DOHH2 (cell line): ENCODE results near the gene BAMBI.

Experiments used
- H3F3A ChIP-seq: fragments of 200-600 bp; sonication (generic), shearing (Covaris generic); 2 replicates; pipeline ENCODE4 v1.6.0; 2016; ENCODE audit warnings: antibody characterized with exemption, mild to moderate bottlenecking; ENCODE audit not compliant: control insufficient read depth, insufficient read depth
- H3K27ac ChIP-seq: fragments of 200-600 bp; sonication (generic); 2 replicates; pipeline ENCODE4 v1.5.1; 2014; ENCODE audit warnings: low read depth, mild to moderate bottlenecking, low read length, moderate library complexity
- H3K27me3 ChIP-seq: fragments of 200-600 bp; sonication (generic); 2 replicates; pipeline ENCODE4 v1.6.1; 2014; ENCODE audit warnings: mild to moderate bottlenecking, low read length, mixed read lengths; ENCODE audit not compliant: control insufficient read depth
- H3K36me3 ChIP-seq: fragments of 200-600 bp; sonication (generic); 2 replicates; pipeline ENCODE4 v1.6.1; 2014; ENCODE audit warnings: mild to moderate bottlenecking, low read length, moderate library complexity, mixed read lengths; ENCODE audit not compliant: control insufficient read depth
- H3K4me1 ChIP-seq: fragments of 200-600 bp; sonication (generic); 2 replicates; pipeline ENCODE4 v1.6.1; 2014; ENCODE audit warnings: mild to moderate bottlenecking, low read length, mixed read lengths; ENCODE audit not compliant: control insufficient read depth
- H3K4me2 ChIP-seq: fragments of 200-600 bp; sonication (generic); 2 replicates; pipeline ENCODE4 v1.6.0; 2014; ENCODE audit warnings: mild to moderate bottlenecking, low read length, moderate library complexity
- H3K4me3 ChIP-seq: fragments of 200-600 bp; sonication (generic); 2 replicates; pipeline ENCODE4 v1.5.1; 2014; ENCODE audit warnings: mild to moderate bottlenecking, low read length, mixed read lengths
- H3K79me2 ChIP-seq: fragments of 200-600 bp; sonication (generic); 2 replicates; pipeline ENCODE4 v1.6.1; 2014; ENCODE audit warnings: mild to moderate bottlenecking, low read length, mixed read lengths; ENCODE audit not compliant: control insufficient read depth
- H3K9me2 ChIP-seq: fragments of 200-600 bp; sonication (generic); replicated peaks from 2 replicates; pipeline ENCODE4 v1.6.1; 2014; ENCODE audit warnings: mild to moderate bottlenecking, low read length, mixed read lengths; ENCODE audit not compliant: control insufficient read depth
- H3K9me3 ChIP-seq: fragments of 200-600 bp; sonication (generic); 2 replicates; pipeline ENCODE4 v1.6.1; 2014; ENCODE audit warnings: antibody characterized with exemption, low read length, mixed read lengths; ENCODE audit not compliant: control insufficient read depth, insufficient read depth
- H4K20me1 ChIP-seq: fragments of 200-600 bp; sonication (generic); 2 replicates; pipeline ENCODE4 v1.6.0; 2014; ENCODE audit warnings: low read depth, mild to moderate bottlenecking, antibody characterized with exemption, low read length, moderate library complexity; ENCODE audit not compliant: control insufficient read depth, insufficient read depth
- CTCF ChIP-seq: fragments of 200-600 bp; sonication (generic); IDR thresholded peaks from one replicate; pipeline ENCODE4 v1.5.1; 2014; ENCODE audit warnings: antibody characterized with exemption, mild to moderate bottlenecking, low read depth, low read length; ENCODE audit not compliant: poor library complexity, severe bottlenecking
- EZH2phosphoT487 ChIP-seq: fragments of 200-600 bp; sonication (generic); IDR thresholded peaks from 2 replicates; pipeline ENCODE4 v1.6.1; 2017; ENCODE audit warnings: borderline replicate concordance, mild to moderate bottlenecking, antibody characterized with exemption, low read length, moderate library complexity, mixed read lengths

The BAMBI gene

DNA sequence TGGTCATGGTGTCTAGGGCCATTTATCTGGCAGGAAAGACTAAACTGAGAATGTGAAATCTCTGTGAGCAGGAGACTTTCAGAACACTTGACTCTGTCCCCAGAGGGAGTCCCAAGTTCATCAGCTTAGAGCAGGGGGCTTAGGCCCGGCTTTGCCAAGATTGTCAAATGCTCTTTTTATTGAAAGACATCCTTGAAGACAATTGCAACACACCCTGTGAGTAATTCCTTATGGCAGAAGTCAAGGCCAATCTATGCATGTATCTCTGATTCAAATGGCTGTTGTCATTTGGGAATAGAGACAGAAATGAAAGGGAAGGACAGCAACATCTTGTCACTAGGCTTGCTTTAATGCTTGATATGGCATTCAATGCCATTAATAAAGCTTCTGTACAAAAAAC, 33.7 kb downstream of the BAMBI start:
- Histone ChIP-seq H3K79me2 (no peaks in the 10 kb centered on the region), H3K36me3 (no peaks in the 10 kb centered on the region), H3K9me2 (no peaks in the 10 kb centered on the region)

GRCh38 chr10:28711776-28712175, 34.5 kb downstream of the BAMBI start:
- TF ChIP-seq CTCF (no peak), EZH2phosphoT487 (no peak)
- H3K4me1 ChIP-seq: no peaks in the 10 kb centered on the region
- no peaks in the 10 kb centered on the region for H3K36me3 ChIP-seq
- H3K9me3 ChIP-seq: no peaks in the 10 kb centered on the region
- no peaks in the 10 kb centered on the region for H3K79me2 ChIP-seq
- no peak overlapping the region for H3K4me2 ChIP-seq
- no peaks in the 10 kb centered on the region for H3K9me2 ChIP-seq
- no peak overlapping the region for H3K27ac ChIP-seq
- no peaks in the 10 kb centered on the region for H3K27me3 ChIP-seq
- H3F3A ChIP-seq: no peaks in the 10 kb centered on the region
- no peak overlapping the region for H3K4me3 ChIP-seq
- no peaks in the 10 kb centered on the region for H4K20me1 ChIP-seq

More for the DNA sequence above, 33.7 kb downstream of the BAMBI start:
- TF ChIP-seq CTCF: no peak
- TF ChIP-seq EZH2phosphoT487: no peak
- Histone ChIP-seq H3K9me3 (no peaks in the 10 kb centered on the region), H3K27me3 (no peaks in the 10 kb centered on the region), H4K20me1 (no peaks in the 10 kb centered on the region), H3F3A (no peaks in the 10 kb centered on the region), H3K4me3 (no peak overlapping the region), H3K27ac (no peak overlapping the region), H3K4me2 (no peak overlapping the region), H3K4me1 (no peaks in the 10 kb centered on the region)

GRCh38 chr10:28713626-28714352, 36.5 kb downstream of the BAMBI start:
- Histone ChIP-seq H3K4me2 (no peak overlapping the region), H3K9me3 (no peaks in the 10 kb centered on the region), H4K20me1 (no peaks in the 10 kb centered on the region), H3K36me3 (no peaks in the 10 kb centered on the region), H3K27me3 (no peaks in the 10 kb centered on the region), H3K79me2 (no peaks in the 10 kb centered on the region), H3K4me1 (no peaks in the 10 kb centered on the region), H3K4me3 (no peak overlapping the region), H3F3A (no peaks in the 10 kb centered on the region), H3K27ac (no peak overlapping the region), H3K9me2 (no peaks in the 10 kb centered on the region)
- TF ChIP-seq CTCF (no peak), EZH2phosphoT487 (no peak)
